ENCODE results near the gene USP27X.

DNA sequence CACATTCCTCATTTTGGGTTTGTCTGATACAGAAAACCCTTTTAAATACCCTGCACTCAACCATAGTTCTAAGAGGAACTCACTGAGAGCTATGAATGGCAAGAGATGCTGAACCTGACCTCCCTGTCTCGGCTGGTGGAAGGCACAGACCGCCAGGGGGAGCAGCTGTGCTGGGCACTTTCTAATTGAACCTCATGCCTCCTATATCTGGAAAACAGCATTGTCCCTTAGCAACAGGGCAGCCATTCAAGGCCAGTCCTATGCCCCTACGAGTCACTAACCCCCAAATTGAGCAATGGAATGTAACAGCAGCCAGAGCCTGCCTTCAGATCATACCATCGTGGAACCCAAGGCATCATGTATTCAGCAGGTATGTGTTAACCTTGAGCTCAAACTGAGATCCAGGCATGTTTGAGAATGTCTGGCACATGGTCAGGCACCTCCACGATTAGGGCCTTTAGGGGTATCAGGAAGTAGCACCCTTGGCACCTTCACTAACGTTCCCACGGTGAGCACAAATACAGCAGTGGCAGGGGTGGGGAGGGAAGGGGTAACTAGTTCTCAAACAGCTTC lies 5.1 kb downstream of the USP27X start:
- no peak for TF ChIP-seq PHF8 (IDR thresholded peaks at IDR 0.05; ENCODE audit: borderline replicate concordance, low read depth)
- TF ChIP-seq POLR2A (IDR thresholded peaks at IDR 0.05; ENCODE audit: low read length), result no peak
- TF ChIP-seq JUNB (IDR thresholded peaks at IDR 0.05), result no peak
- no peak for TF ChIP-seq EP300 (IDR thresholded peaks at IDR 0.05)
- no peak for TF ChIP-seq MAFK (IDR thresholded peaks at IDR 0.05; ENCODE audit: partially characterized antibody)
- TF ChIP-seq, protein P1, sequence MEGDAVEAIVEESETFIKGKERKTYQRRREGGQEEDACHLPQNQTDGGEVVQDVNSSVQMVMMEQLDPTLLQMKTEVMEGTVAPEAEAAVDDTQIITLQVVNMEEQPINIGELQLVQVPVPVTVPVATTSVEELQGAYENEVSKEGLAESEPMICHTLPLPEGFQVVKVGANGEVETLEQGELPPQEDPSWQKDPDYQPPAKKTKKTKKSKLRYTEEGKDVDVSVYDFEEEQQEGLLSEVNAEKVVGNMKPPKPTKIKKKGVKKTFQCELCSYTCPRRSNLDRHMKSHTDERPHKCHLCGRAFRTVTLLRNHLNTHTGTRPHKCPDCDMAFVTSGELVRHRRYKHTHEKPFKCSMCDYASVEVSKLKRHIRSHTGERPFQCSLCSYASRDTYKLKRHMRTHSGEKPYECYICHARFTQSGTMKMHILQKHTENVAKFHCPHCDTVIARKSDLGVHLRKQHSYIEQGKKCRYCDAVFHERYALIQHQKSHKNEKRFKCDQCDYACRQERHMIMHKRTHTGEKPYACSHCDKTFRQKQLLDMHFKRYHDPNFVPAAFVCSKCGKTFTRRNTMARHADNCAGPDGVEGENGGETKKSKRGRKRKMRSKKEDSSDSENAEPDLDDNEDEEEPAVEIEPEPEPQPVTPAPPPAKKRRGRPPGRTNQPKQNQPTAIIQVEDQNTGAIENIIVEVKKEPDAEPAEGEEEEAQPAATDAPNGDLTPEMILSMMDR (IDR thresholded peaks at IDR 0.05), result peak; percentile 56
- TF ChIP-seq MYC (IDR thresholded peaks at IDR 0.05; ENCODE audit: borderline replicate concordance, low read length), result no peak
- TF ChIP-seq MAZ (IDR thresholded peaks at IDR 0.05; ENCODE audit: borderline replicate concordance, low read depth, low read length), result no peak
- TF ChIP-seq, protein P2, sequence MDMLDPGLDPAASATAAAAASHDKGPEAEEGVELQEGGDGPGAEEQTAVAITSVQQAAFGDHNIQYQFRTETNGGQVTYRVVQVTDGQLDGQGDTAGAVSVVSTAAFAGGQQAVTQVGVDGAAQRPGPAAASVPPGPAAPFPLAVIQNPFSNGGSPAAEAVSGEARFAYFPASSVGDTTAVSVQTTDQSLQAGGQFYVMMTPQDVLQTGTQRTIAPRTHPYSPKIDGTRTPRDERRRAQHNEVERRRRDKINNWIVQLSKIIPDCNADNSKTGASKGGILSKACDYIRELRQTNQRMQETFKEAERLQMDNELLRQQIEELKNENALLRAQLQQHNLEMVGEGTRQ (IDR thresholded peaks at IDR 0.05), result no peak

Data from A549 (cell line).